Suprapubic skin (tissue), 4 donors: ENCODE data around the gene ZFAND2B. TPM values are rescaled to one million over a fixed set of nuclear protein-coding genes. Genes with fewer than 3 reads are reported as not detected.

Experiments
- DNase-seq, 2 donors: peaks; one replicate each; pipeline ENCODE4 v3.0.0-alpha.2; 2019; ENCODE audit warnings: low spot score in 2 of 2
- H3K27ac ChIP-seq: fragments of 200-600 bp; sonication (generic); one replicate; pipeline ENCODE4 v1.5.1; 2019
- H3K27me3 ChIP-seq: fragments of 200-600 bp; sonication (generic); one replicate; pipeline ENCODE4 v1.5.1; 2019
- H3K36me3 ChIP-seq: fragments of 200-600 bp; sonication (generic); one replicate; pipeline ENCODE4 v1.5.1; 2019
- H3K4me1 ChIP-seq: fragments of 200-600 bp; sonication (generic); one replicate; pipeline ENCODE4 v1.5.1; 2019
- H3K4me3 ChIP-seq: fragments of 200-600 bp; sonication (generic); one replicate; pipeline ENCODE4 v1.5.1; 2019; ENCODE audit warnings: mild to moderate bottlenecking
- H3K9me3 ChIP-seq: fragments of 200-600 bp; sonication (generic); one replicate; pipeline ENCODE4 v1.5.1; 2019
- EP300 ChIP-seq: sonication (generic); formaldehyde crosslinking; IDR thresholded peaks from one replicate; pipeline ENCODE4 v1.6.1; 2017; ENCODE audit warnings: antibody characterized with exemption
- POLR2A ChIP-seq, 2 donors: fragments of 450-650 bp; IDR thresholded peaks; one replicate each; pipeline ENCODE4 v1.6.1; 2017; ENCODE audit warnings: antibody characterized with exemption in 2 of 2, mild to moderate bottlenecking in 2 of 2, moderate library complexity in 2 of 2
- POLR2AphosphoS5 ChIP-seq, 3 donors: sonication (generic); formaldehyde crosslinking; IDR thresholded peaks; one replicate each; pipeline ENCODE4 v1.6.1; 2017; ENCODE audit warnings: antibody characterized with exemption in 3 of 3
- WGBS: methylation state at CpG from one replicate; pipeline ENCODE4 v1.1.5; 2018; 5-methylcytosine and 5-hydroxymethylcytosine counted together
- total RNA-seq, 4 donors: library from RNA; depleted of rRNA; stranded (reverse); fragments of >200 nt; gene quantifications; one replicate each; pipeline ENCODE4 v1.1.0, GENCODE V29; 2016
- TF ChIP-seq, protein P1 (sequence below), 2 donors: fragments of 200-600 bp in 1 of 2; fragments of 450-650 bp in 1 of 2; sonication (generic) in 1 of 2; IDR thresholded peaks; one replicate each; pipeline ENCODE4 v1.5.1; 2016 to 2019; ENCODE audit warnings: antibody characterized with exemption in 2 of 2, mild to moderate bottlenecking in 1 of 2, moderate library complexity in 1 of 2

ZFAND2B gene
- total RNA-seq, result 10 to 100 TPM; 48.1 to 84.7 (median 64.4) TPM

GRCh38 chr2:219206328-219207133 lies at the start of gene ZFAND2B:
Gene ZFAND2B, plus strand, starts transcription at chr2:219206782. Its CDS starts 206 bp downstream, at chr2:219206988.
- H3K4me1 ChIP-seq, result peaks cover 26% of the 10 kb centered on the region
- H3K9me3 ChIP-seq, result no peaks in the 10 kb centered on the region
- H3K27ac ChIP-seq, result peak within 1 kb of the TSS; percentile 94
- WGBS, result 0% methylated on average over 17 of the region's 76 CpGs
- H3K27me3 ChIP-seq, result no peaks in the 10 kb centered on the region
- TF ChIP-seq POLR2A (IDR thresholded peaks at IDR 0.05) (peak in 1 of 2 donors; percentile 65), POLR2AphosphoS5 (IDR thresholded peaks at IDR 0.05) (peak in 2 of 3 donors; percentile 78 to 84), EP300 (no peak)
- DNase-seq, result peak; percentile 96 to 97
- H3K4me3 ChIP-seq, result peak within 1 kb of the TSS; percentile 88
- peaks cover 32% of the 10 kb centered on the region for H3K36me3 ChIP-seq

GRCh38 chr2:219157396-219157795 lies 49.2 kb upstream of the ZFAND2B start:
- peaks cover 24% of the 10 kb centered on the region for H3K36me3 ChIP-seq
- WGBS, result 93% methylated on average over 8 of the region's 8 CpGs
- H3K9me3 ChIP-seq, result no peaks in the 10 kb centered on the region
- H3K4me1 ChIP-seq, result peaks cover 10% of the 10 kb centered on the region
- H3K27ac ChIP-seq, result no peak overlapping the region
- no peaks in the 10 kb centered on the region for H3K27me3 ChIP-seq
- TF ChIP-seq POLR2A (IDR thresholded peaks at IDR 0.05) (no peak), EP300 (no peak), POLR2AphosphoS5 (IDR thresholded peaks at IDR 0.05) (no peak)
- TF ChIP-seq, protein P1, sequence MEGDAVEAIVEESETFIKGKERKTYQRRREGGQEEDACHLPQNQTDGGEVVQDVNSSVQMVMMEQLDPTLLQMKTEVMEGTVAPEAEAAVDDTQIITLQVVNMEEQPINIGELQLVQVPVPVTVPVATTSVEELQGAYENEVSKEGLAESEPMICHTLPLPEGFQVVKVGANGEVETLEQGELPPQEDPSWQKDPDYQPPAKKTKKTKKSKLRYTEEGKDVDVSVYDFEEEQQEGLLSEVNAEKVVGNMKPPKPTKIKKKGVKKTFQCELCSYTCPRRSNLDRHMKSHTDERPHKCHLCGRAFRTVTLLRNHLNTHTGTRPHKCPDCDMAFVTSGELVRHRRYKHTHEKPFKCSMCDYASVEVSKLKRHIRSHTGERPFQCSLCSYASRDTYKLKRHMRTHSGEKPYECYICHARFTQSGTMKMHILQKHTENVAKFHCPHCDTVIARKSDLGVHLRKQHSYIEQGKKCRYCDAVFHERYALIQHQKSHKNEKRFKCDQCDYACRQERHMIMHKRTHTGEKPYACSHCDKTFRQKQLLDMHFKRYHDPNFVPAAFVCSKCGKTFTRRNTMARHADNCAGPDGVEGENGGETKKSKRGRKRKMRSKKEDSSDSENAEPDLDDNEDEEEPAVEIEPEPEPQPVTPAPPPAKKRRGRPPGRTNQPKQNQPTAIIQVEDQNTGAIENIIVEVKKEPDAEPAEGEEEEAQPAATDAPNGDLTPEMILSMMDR (IDR thresholded peaks at IDR 0.05), result no peak
- no peak overlapping the region for H3K4me3 ChIP-seq
- no peak for DNase-seq

- DNase-seq, result no peak
- Histone ChIP-seq H3K36me3 (peaks cover 19% of the 10 kb centered on the region), H3K27ac (no peak overlapping the region), H3K4me1 (peaks cover 10% of the 10 kb centered on the region), H3K9me3 (no peaks in the 10 kb centered on the region), H3K27me3 (no peaks in the 10 kb centered on the region), H3K4me3 (no peak overlapping the region)
- TF ChIP-seq POLR2A (IDR thresholded peaks at IDR 0.05), result no peak
- no peak for TF ChIP-seq POLR2AphosphoS5 (IDR thresholded peaks at IDR 0.05)
- TF ChIP-seq, protein P1 (IDR thresholded peaks at IDR 0.05), result no peak
- no peak for TF ChIP-seq EP300
- 92% methylated on average over 4 of the region's 4 CpGs for WGBS
These were observed 48.6 kb upstream of the ZFAND2B start for GRCh38 chr2:219158025-219158424.

GRCh38 chr2:219158586-219158985 lies 48.0 kb upstream of the ZFAND2B start:
- H3K9me3 ChIP-seq, result no peaks in the 10 kb centered on the region
- H3K4me1 ChIP-seq, result peaks cover 10% of the 10 kb centered on the region
- no peak overlapping the region for H3K27ac ChIP-seq
- no peaks in the 10 kb centered on the region for H3K27me3 ChIP-seq
- peaks cover 17% of the 10 kb centered on the region for H3K36me3 ChIP-seq
- WGBS, result 81% methylated on average over 3 of the region's 3 CpGs
- H3K4me3 ChIP-seq, result no peak overlapping the region
- no peak for TF ChIP-seq POLR2A (IDR thresholded peaks at IDR 0.05)
- TF ChIP-seq, protein P1 (IDR thresholded peaks at IDR 0.05), result no peak
- TF ChIP-seq EP300, result no peak
- no peak for TF ChIP-seq POLR2AphosphoS5 (IDR thresholded peaks at IDR 0.05)
- DNase-seq, result no peak

DNA sequence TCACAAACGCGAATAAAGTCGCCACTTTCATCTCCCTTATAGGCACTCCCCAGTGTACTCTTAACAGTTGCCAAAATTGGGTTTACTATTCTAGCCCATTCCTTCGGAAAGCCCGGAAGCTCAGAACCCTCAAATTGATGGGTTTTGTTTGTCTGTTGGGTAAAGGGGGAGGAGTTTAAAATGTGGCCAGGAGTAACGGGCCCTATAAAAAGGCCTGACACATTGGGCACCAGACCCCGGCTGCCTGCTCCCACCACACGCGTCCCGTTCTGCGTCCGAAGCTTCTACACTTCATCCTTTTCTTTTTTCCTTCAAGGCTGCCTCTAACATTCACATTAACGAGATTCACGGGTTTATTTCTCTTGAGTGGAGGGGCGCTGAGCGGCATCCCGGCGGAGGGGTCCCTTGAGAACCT lies 46.8 kb upstream of the ZFAND2B start:
- H3K9me3 ChIP-seq, result no peaks in the 10 kb centered on the region
- TF ChIP-seq POLR2A (IDR thresholded peaks at IDR 0.05), result no peak
- no peak for TF ChIP-seq POLR2AphosphoS5 (IDR thresholded peaks at IDR 0.05)
- TF ChIP-seq, protein P1 (IDR thresholded peaks at IDR 0.05), result no peak
- no peak for TF ChIP-seq EP300
- DNase-seq, result no peak
- no peaks in the 10 kb centered on the region for H3K27me3 ChIP-seq
- peak overlapping the region; percentile 88 for H3K27ac ChIP-seq
- H3K4me3 ChIP-seq, result peak overlapping the region; percentile 68
- peaks cover 17% of the 10 kb centered on the region for H3K36me3 ChIP-seq
- H3K4me1 ChIP-seq, result peaks cover 10% of the 10 kb centered on the region
- WGBS, result 11% methylated on average over 18 of the region's 18 CpGs
